Endometrial microvascular endothelial cells (primary cell): ENCODE measurements around the gene ADAMTS14. TPM values are rescaled to one million over a fixed set of nuclear protein-coding genes. Genes with fewer than 3 reads are reported as not detected.

Experiments
- in situ Hi-C: cut with HindIII; loops from 2 replicates; pipeline ENCODE4 v1.10.0; 2017; ENCODE audit warnings: low sequenced_read_pairs, low pct_unique_long_range_greater_than_20kb; ENCODE audit errors: inconsistent ontology term
- total RNA-seq: library from RNA; depleted of rRNA; stranded (reverse); fragments of >200 nt; gene quantifications from one replicate; pipeline ENCODE4 v1.2.3, GENCODE V29; 2015; ENCODE audit errors: inconsistent ontology term

ADAMTS14 gene
- total RNA-seq, 1 donor from 2014 or later: not detected

DNA sequence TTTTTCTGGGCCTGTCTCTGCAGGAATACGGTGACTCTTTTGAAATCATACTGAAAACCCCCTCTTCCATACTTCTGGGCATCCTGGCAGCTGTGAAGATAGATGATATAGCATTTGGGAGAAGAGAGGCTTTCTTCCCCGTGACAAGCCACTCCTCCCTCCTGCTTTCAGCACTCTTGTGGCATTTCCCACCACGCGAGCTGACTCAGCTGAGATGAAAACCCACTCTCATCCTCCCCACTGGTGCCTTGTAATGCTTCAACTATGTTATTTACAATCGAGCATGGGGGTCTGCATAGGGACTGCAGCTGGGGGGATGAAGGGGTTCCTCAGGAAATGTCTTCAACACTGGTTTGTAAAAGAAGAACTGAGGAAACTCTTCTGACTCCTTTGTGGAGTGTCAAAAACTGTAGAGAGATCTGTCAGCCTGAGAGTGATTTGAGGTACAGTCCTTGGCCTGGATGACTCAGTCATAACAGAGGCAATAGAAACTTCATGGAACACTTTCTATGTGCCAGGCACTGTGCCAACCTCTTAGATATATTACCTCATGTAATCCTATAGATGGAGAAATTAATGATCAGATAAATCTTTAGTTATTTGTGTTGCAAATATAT is 114.6 kb downstream of the ADAMTS14 start:
- in situ Hi-C loops: no loop called here

- in situ Hi-C loops: no loop called here
These were observed 119.2 kb downstream of the ADAMTS14 start for GRCh38 chr10:70791386-70792039.

DNA sequence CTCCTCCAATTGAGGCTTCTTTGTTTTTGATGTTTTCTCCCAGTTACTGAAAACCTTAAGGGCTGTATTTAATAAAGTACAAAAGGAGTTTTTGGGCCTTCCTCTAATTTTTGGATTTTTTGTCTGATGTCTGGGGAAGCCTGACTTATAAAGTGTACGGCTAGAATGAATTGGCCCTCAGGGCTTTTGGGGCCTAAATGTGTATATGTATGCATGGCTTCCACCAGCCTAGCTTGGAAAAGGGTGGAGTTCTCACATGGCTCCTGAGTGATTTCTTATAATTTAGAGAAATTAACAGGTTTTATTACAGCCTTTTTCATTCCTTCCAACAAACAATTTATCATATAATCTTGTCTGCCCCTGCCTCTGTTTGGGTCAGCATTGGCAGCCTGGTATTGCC is 123.3 kb downstream of the ADAMTS14 start:
- in situ Hi-C loops: no loop called here

DNA sequence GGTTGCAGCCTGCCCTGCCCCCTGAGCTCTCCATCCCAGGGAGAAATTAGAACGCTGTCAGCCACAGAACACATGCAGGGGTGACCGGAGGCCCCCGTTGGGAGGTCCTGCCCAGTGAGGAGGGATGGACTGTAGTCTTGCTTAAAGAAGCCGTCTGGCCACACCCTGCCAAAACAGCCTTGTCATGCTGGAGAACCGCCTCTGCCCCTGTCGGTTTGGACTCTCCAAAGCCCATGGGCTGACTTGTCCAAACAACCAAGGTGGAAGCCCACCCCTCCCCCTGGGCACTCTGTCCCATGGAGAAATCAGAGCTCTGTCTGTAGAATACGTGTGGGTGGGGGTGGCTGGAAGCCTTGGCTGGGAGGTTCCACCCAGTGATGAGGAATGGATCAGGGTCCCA is 125.5 kb downstream of the ADAMTS14 start:
- in situ Hi-C loops: no loop called here

GRCh38 chr10:70799124-70799523 is 126.8 kb downstream of the ADAMTS14 start:
- in situ Hi-C loops: no loop called here

DNA sequence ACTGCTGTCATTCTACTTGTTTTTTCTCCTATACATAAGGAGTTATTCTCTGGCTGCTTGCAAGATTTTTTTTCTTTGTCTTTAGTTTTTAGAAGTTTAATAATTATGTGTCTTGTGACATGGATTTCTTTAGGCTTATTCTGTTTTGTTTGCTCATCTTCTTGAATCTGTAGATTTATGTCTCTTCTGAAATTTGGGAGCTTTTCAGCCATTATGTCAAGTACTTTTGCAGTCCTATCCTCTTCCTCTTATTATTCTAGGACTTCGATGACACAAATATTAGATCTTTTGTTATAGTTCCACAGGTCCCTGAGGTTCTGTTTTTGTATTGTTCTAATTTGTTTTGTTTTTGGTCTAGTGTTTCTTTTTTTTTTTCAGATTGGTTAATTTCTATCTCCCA is 129.5 kb downstream of the ADAMTS14 start:
- in situ Hi-C loops: no loop called here

- in situ Hi-C loops: no loop called here
These were observed 131.6 kb downstream of the ADAMTS14 start for GRCh38 chr10:70803775-70804420.

GRCh38 chr10:70804421-70804808 is 132.1 kb downstream of the ADAMTS14 start:
- in situ Hi-C loops: no loop called here

DNA sequence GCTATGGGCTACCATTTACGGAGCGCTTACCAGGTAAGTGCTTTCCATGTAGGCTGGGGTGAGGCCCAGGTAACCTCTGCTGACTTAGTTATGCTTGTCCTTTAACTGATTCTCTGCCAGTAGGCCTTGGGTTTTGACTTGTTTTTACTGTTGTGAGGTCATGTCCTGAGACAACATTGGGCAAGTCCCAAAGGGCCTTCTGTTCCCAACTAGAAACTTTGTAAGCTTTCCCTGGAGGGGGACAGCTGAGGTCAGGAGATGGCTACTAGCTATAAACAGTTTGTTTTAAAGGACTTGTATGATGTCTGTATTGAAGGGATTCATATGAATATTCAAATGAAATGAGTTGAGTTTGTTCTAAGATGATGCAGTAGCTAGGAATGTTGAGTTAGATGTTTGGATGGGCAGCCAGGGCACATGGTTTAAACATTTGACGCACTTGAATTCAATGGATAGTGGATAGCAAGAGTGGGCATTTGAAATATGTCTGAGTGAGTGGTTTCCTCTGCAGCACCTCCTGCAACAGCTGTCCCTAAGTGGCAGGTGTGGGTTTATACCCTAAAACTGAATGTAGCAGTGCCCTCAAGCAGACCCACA is 133.4 kb downstream of the ADAMTS14 start:
- in situ Hi-C loops: no loop called here

- in situ Hi-C loops: no loop called here
These were observed 134.5 kb downstream of the ADAMTS14 start for GRCh38 chr10:70806841-70807240.

DNA sequence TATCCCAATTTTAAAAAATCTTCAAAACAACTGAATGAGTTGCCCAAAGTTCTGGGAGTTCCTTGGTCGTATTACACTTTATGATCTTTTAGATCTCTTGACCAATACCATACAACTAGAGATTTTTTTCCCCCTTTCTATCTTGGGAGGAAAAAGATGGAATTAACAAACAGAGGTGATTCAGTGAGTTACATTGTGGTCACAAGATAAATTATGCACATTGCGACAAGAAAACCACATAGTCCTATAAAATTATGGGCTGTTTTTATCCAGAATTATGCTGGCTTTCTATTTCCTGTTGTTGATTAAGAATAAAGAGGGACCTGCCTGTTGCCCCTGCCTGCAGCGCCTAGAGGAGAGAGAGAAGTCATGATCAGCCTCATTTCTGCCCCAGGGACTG is 135.2 kb downstream of the ADAMTS14 start:
- in situ Hi-C loops: no loop called here

DNA sequence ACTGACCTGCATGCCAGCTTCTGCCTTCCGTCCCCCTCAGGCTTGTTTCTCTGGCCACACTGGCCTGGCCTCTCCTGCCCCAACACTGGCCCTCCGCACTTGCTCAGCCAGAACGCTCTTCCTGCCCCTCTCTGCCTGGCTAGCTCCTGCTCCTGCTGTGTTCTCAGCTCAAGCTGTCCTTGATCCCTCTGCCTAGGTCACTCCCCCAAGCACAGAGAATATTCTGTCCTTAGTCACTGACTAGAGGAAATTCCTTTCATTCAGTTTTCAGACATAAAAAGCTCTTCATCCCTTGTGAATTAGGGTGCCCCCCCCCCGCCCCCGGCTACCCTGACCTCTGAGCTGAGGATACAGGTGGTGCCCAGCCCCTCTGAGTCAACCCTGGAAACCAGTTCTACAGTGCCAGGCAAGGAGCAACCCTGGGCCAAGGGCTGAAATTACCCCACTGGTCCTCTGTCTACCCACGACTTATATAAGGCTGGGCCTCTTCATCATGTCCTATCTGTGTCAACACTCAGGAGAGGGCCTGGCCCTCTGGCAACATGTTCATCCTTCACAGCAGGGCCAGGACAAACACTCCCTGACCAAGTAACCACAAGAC is 136.8 kb downstream of the ADAMTS14 start:
- in situ Hi-C loops: no loop called here

- in situ Hi-C loops: no loop called here
These were observed 137.4 kb downstream of the ADAMTS14 start for GRCh38 chr10:70809726-70810125.

DNA sequence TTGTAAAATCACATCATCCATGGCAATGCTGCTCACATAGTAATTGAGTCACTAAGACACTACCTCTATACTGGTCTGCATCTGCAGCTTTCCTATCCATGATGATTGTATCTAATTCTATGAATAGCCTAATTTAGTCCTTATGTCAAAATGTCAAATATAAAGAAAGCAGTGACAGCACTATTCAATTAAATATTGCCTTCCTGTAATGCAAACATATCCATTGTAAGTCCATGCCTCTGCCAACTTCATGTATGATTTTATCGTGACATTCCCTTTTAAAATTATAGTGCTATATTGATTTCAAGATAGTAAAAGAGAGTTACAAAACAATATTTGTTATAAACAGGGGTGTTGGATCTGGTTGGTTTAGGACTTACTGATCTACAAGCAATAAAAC is 138.7 kb downstream of the ADAMTS14 start:
- in situ Hi-C loops: no loop called here

DNA sequence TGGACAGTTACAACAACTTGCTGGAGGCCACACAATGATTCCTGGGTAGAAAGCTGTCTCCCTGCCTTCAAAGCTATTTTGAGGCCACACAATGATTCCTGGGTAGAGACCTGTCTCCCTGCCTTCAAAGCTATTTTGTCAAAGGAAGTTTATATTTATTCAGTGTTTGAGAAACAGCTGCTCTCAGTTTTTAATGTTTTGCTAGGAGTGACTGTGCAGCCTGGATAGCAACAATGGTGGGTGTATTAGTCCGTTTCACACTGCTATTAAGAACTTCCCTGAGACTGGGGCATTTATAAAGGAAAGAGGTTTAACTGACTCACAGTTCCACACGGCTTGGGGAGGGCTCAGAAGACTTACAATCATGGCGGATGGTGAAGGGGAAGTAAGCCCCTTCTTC is 139.6 kb downstream of the ADAMTS14 start:
- in situ Hi-C loops: no loop called here

Other genes with a start within 250 kb of the ADAMTS14 start
- not detected for gene NODAL, start 230.8 kb upstream of the ADAMTS14 start, total RNA-seq
- gene PALD1, start 193.7 kb upstream of the ADAMTS14 start, total RNA-seq: 5.3 TPM
- gene PRF1, start 69.8 kb upstream of the ADAMTS14 start, total RNA-seq: not detected
- not detected for gene TBATA, start 112.9 kb downstream of the ADAMTS14 start, total RNA-seq
- gene SGPL1, start 143.4 kb downstream of the ADAMTS14 start, total RNA-seq: 16.9 TPM
- gene PCBD1, start 216.1 kb downstream of the ADAMTS14 start, total RNA-seq: 134 TPM